ENCODE measurements around the gene HCN3. TPM values are rescaled to one million over a fixed set of nuclear protein-coding genes. Genes with fewer than 3 reads are reported as not detected.
A peak's percentile ranks its signal among the peaks of the same experiment; 100 is the strongest.

HCN3 gene
- total and polyA plus RNA-seq, 2 of the 13 experiments (the other 11 are each of a cell fraction or from before 2014, with no cell fraction given), result 2.4 to 10.2 TPM

- TF ChIP-seq ZNF251 (CRISPR knock-in tag; IDR thresholded peaks at IDR 0.05), result no peak
- TF ChIP-seq ZNF44 (CRISPR knock-in tag; IDR thresholded peaks at IDR 0.05), result no peak
- peak; percentile 68; the same call in 1 of the 2 replicates for TF ChIP-seq ZNF143 (CRISPR knock-in tag; IDR thresholded peaks at IDR 0.05)
- TF ChIP-seq PHF8 (CRISPR knock-in tag; IDR thresholded peaks at IDR 0.05), result peak; percentile 50; the same call in 1 of the 2 replicates
- peak in 1 of 2 experiments; percentile 19; a peak in 1 of 4 replicates for TF ChIP-seq EP300 (IDR thresholded peaks at IDR 0.05; ENCODE audit: low read depth in 2 of 2, low read length in 2 of 2)
- no peak for TF ChIP-seq EP300 (CRISPR knock-in tag; IDR thresholded peaks at IDR 0.05; ENCODE audit: borderline replicate concordance)
- TF ChIP-seq ZNF33A (CRISPR knock-in tag; IDR thresholded peaks at IDR 0.05; ENCODE audit: borderline replicate concordance), result no peak
- TF ChIP-seq EEA1 (CRISPR knock-in tag; IDR thresholded peaks at IDR 0.05; ENCODE audit: borderline replicate concordance), result no peak
- TF ChIP-seq DMTF1 (CRISPR knock-in tag; IDR thresholded peaks at IDR 0.05), result no peak
- peak; percentile 88; the same call in 1 of the 2 replicates for TF ChIP-seq ETV5 (CRISPR knock-in tag; IDR thresholded peaks at IDR 0.05; ENCODE audit: borderline replicate concordance)
- TF ChIP-seq TGIF2 (CRISPR knock-in tag; IDR thresholded peaks at IDR 0.05), result peak; percentile 82
- TF ChIP-seq HOXA3 (CRISPR knock-in tag; IDR thresholded peaks at IDR 0.05), result peak; percentile 90
- no peak for TF ChIP-seq THAP8 (CRISPR knock-in tag; IDR thresholded peaks at IDR 0.05; ENCODE audit: borderline replicate concordance)
- TF ChIP-seq MIER3 (CRISPR knock-in tag; IDR thresholded peaks at IDR 0.05; ENCODE audit: borderline replicate concordance), result 0 out of 2 replicates have a peak, but pooled peaks have one; percentile 51
- TF ChIP-seq CBX1 (IDR thresholded peaks at IDR 0.05; ENCODE audit: low read depth), result peak; percentile 52
- TF ChIP-seq ZNF530 (CRISPR knock-in tag; IDR thresholded peaks at IDR 0.05; ENCODE audit: low read depth), result no peak
- TF ChIP-seq ZFP36L1 (CRISPR knock-in tag; IDR thresholded peaks at IDR 0.05), result no peak
- TF ChIP-seq SIN3B (IDR thresholded peaks at IDR 0.05; ENCODE audit: low read length), result peak; percentile 85; the same call in 1 of the 2 replicates
- no peak for TF ChIP-seq ZNF18 (CRISPR knock-in tag; IDR thresholded peaks at IDR 0.05; ENCODE audit: insufficient replicate concordance)
- no peak for TF ChIP-seq KLF6 (CRISPR knock-in tag; IDR thresholded peaks at IDR 0.05)
- peak; percentile 40; the same call in 1 of the 2 replicates for TF ChIP-seq PPARG (CRISPR knock-in tag; conservative IDR thresholded peaks at IDR 0.05)
- TF ChIP-seq GZF1 (CRISPR knock-in tag; IDR thresholded peaks at IDR 0.05), result no peak
- TF ChIP-seq TFDP1 (CRISPR knock-in tag; IDR thresholded peaks at IDR 0.05; ENCODE audit: borderline replicate concordance), result no peak
- TF ChIP-seq HDAC1 (CRISPR knock-in tag; IDR thresholded peaks at IDR 0.05), result peak; percentile 93
- TF ChIP-seq ZMAT5 (CRISPR knock-in tag; IDR thresholded peaks at IDR 0.05; ENCODE audit: borderline replicate concordance, low read depth), result no peak
- TF ChIP-seq TCF7L2 (IDR thresholded peaks at IDR 0.05; ENCODE audit: low read depth, low read length), result no peak
These were observed 36.1 kb upstream of the HCN3 start (continued) for GRCh38 chr1:155241069-155241679.
